ENCODE measurements around the gene JAK1. TPM values are rescaled to one million over a fixed set of nuclear protein-coding genes. Genes with fewer than 3 reads are reported as not detected.

The JAK1 gene
- total RNA-seq, 6 donors from 2014 or later: 156 to 191 (median 167) TPM

DNA sequence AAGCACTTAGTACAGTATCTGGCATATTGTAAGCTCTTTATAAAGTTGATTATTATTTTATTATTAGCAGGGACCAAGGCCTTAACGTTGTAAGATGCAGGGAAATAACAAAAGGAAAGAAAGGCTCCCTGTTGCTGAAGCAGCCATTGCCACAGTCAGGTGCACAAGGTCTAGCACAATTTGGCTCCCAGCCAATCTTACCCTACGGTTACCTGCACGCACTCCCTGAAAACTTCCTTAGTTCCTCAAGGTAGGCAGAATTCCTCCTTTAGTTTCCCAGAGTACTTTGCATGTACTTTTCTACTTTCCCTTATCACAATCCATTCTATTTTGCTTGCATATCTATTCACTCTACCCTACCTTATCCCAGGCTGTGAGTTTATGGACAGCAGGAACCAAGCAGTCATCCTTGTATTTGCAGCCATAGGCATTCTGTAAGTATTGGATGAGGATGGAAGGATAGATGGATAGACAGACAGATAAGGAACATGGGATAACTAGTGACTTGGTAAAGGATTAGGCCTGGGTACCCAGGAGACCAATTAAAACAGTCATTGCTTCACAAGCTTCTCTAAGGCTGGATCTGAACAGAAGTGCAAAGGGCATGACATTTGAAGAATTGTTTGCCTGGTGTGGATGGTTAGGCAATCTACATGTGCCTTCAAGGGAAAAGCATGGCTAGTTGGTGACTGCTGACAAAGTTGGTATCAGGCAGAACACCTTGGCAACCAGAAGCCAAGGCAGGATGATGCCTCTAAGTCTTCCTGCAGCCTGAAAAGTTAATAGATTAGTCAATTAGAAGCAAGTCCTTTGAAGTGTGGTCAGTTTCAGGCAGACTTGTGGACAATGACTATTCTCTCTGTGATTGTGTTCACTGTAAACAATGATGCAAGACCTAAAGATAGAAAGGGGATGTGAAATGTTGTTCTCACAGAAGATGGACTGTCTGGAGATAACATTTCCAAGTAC lies 20.8 kb upstream of the JAK1 start:
- Histone ChIP-seq H3K9me3 (no peaks in the 10 kb centered on the region), H3K4me1 (peaks cover 0 to 15% (median 13%) of the 10 kb centered on the region in 4 donors), H3K36me3 (peaks cover 0 to 6% (median 0%) of the 10 kb centered on the region in 4 donors), H3K27ac (peak overlapping the region; percentile 19 to 49 (median 38)), H3K4me3 (no peak overlapping the region), H3K27me3 (no peaks in the 10 kb centered on the region)
- WGBS, 2 donors: 78% methylated on average over 3 of the region's 3 CpGs
- no peak for DNase-seq
- TF ChIP-seq, protein P1, sequence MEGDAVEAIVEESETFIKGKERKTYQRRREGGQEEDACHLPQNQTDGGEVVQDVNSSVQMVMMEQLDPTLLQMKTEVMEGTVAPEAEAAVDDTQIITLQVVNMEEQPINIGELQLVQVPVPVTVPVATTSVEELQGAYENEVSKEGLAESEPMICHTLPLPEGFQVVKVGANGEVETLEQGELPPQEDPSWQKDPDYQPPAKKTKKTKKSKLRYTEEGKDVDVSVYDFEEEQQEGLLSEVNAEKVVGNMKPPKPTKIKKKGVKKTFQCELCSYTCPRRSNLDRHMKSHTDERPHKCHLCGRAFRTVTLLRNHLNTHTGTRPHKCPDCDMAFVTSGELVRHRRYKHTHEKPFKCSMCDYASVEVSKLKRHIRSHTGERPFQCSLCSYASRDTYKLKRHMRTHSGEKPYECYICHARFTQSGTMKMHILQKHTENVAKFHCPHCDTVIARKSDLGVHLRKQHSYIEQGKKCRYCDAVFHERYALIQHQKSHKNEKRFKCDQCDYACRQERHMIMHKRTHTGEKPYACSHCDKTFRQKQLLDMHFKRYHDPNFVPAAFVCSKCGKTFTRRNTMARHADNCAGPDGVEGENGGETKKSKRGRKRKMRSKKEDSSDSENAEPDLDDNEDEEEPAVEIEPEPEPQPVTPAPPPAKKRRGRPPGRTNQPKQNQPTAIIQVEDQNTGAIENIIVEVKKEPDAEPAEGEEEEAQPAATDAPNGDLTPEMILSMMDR (IDR thresholded peaks at IDR 0.05): no peak
- TF ChIP-seq EP300 (IDR thresholded peaks at IDR 0.05): no peak
- no peak for TF ChIP-seq POLR2A (IDR thresholded peaks at IDR 0.05)
- no peak for TF ChIP-seq POLR2AphosphoS5 (IDR thresholded peaks at IDR 0.05)
- no peak for ATAC-seq (ENCODE audit: low FRiP score in 2 of 2)

DNA sequence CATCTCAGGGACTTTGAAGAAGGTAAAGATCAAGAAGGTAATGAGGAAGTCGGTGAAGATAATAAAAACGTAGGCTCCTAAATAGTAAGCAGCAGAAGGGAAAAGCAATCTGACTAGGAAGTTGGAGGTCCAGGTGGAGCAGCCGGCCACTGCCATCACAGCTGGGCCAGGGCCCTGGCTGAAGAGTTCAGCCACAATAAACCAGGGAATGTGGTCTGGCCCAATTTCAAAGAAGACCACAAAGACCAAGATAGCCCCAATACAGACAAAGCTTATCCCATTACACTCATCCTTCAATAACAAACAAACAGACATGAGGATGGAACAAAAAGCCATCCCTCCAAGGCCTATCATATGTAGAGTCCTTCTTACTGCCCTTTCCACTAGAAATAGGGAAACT lies 18.4 kb upstream of the JAK1 start:
- no peak for DNase-seq
- no peaks in the 10 kb centered on the region for H3K9me3 ChIP-seq
- peaks cover 0 to 5% (median 0%) of the 10 kb centered on the region in 4 donors for H3K36me3 ChIP-seq
- ATAC-seq (ENCODE audit: low FRiP score in 2 of 2): no peak
- H3K27ac ChIP-seq: no peak overlapping the region
- 86 to 91% methylated on average over 3 of the region's 3 CpGs for WGBS, 2 donors
- no peaks in the 10 kb centered on the region for H3K27me3 ChIP-seq
- H3K4me1 ChIP-seq: peaks cover 0 to 15% (median 13%) of the 10 kb centered on the region in 4 donors
- no peak for TF ChIP-seq POLR2AphosphoS5 (IDR thresholded peaks at IDR 0.05)
- no peak overlapping the region for H3K4me3 ChIP-seq

DNA sequence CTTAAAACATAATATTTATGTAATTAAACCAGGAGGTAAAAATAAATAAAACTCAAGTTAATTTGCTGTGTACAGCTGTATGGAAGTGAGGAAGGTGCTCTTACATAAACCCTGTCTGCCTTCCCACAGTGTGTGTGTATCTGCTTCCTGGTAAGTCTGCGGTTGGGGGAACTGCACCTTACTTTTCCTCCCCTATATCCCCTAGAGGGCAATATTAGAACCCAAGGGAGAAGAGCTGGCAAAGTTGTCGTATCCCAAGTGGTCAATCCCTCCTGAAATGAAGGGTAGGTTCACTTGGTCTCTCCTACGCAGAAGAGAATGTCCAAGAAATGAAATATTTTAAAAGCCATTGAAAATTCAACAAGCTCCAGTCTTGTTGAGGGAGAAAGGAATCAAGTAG lies 17.8 kb upstream of the JAK1 start:
- Histone ChIP-seq H3K4me1 (peaks cover 0 to 15% (median 13%) of the 10 kb centered on the region in 4 donors), H3K36me3 (peaks cover 0 to 4% (median 0%) of the 10 kb centered on the region in 4 donors), H3K27me3 (no peaks in the 10 kb centered on the region), H3K9me3 (no peaks in the 10 kb centered on the region), H3K27ac (no peak overlapping the region), H3K4me3 (no peak overlapping the region)
- ATAC-seq (ENCODE audit: low FRiP score in 2 of 2) (no peak), DNase-seq (no peak)
- no peak for TF ChIP-seq POLR2A (IDR thresholded peaks at IDR 0.05)
- TF ChIP-seq, protein P1 (IDR thresholded peaks at IDR 0.05): no peak
- TF ChIP-seq EP300 (IDR thresholded peaks at IDR 0.05): no peak
- no peak for TF ChIP-seq POLR2AphosphoS5 (IDR thresholded peaks at IDR 0.05)
- WGBS, 2 donors: 79 to 85% methylated on average over 3 of the region's 3 CpGs

DNA sequence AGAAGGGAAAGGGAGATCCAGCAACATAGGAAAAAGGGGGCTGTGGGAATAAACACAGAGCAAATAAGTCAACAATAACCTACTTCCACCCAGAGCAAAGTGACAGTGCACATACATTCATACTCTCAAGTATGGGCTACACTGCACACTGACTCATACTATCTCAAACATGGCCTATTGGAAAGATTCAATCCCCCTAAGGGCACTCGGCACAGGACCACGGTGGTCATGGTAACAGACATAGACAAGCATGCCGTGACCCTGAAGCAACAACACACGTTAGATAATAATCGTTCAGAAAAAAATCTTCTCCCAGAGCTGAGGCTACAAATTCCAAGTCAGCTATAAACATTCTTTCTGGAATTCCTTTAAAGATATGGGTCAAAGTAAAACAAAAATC lies 16.8 kb upstream of the JAK1 start:
- Histone ChIP-seq H3K4me1 (peaks cover 0 to 13% (median 12%) of the 10 kb centered on the region in 4 donors), H3K4me3 (no peak overlapping the region), H3K27me3 (no peaks in the 10 kb centered on the region), H3K36me3 (peaks cover 0 to 5% (median 0%) of the 10 kb centered on the region in 4 donors), H3K9me3 (no peaks in the 10 kb centered on the region), H3K27ac (no peak overlapping the region)
- DNase-seq (no peak), ATAC-seq (ENCODE audit: low FRiP score in 2 of 2) (peak in 1 of 2 donors; percentile 46)
- TF ChIP-seq EP300 (IDR thresholded peaks at IDR 0.05): no peak
- no peak for TF ChIP-seq POLR2AphosphoS5 (IDR thresholded peaks at IDR 0.05)
- TF ChIP-seq, protein P1 (IDR thresholded peaks at IDR 0.05): no peak
- no peak for TF ChIP-seq POLR2A (IDR thresholded peaks at IDR 0.05)
- WGBS, 2 donors: 70 to 81% methylated on average over 5 of the region's 5 CpGs

DNA sequence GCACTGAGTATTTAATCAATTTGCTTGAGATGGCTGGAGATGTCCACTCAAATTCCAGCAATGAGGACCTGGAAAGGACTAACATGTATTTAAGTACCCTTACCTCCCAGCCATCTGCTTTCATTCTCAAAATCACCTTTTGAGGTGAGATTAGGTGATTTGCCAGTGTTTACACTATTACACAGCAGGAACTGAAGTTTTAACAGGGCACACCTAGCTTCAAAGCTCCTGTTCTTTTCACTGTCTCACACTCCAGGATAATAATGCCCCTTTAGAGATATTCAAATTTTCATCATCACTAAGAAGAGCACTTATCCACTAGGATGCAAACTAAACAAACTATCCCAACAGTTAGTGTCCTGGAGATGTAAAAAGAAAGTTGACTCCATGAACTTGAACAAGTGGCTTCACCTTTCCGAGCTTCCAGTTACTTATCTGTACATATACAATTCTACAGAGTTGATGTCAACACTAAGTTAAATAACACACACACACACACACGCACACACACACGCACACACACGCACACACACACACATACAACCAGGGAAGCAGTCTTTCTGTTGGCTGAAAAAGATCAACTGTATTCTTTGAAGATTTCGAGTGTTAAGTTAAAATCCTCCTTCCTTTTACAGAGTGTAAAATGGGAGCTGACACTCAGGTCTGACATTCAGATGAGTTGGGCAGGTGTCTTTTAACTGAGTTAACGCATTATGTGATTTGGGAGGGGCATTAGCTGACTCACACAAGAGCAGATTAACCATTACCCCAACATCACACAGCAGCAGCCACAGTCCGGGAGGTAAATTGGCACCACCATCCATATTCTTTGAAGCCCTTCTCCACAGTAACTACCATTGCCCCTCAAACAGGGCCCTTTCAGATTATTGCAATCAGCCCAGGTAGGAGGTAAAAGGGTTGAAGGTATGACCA lies 15.5 kb upstream of the JAK1 start:
- peaks cover 0 to 8% (median 0%) of the 10 kb centered on the region in 4 donors for H3K36me3 ChIP-seq
- H3K9me3 ChIP-seq: no peaks in the 10 kb centered on the region
- 69 to 87% methylated on average over 7 of the region's 7 CpGs for WGBS, 2 donors
- no peaks in the 10 kb centered on the region for H3K27me3 ChIP-seq
- peak overlapping the region in 1 of 4 donors; percentile 18 for H3K27ac ChIP-seq
- peaks cover 0 to 3% (median under 1%) of the 10 kb centered on the region in 4 donors for H3K4me1 ChIP-seq
- no peak for DNase-seq
- no peak for ATAC-seq (ENCODE audit: low FRiP score in 2 of 2)
- H3K4me3 ChIP-seq: no peak overlapping the region
- TF ChIP-seq, protein P1 (IDR thresholded peaks at IDR 0.05): no peak
- TF ChIP-seq EP300 (IDR thresholded peaks at IDR 0.05): no peak
- no peak for TF ChIP-seq POLR2AphosphoS5 (IDR thresholded peaks at IDR 0.05)

Measured in upper lobe of left lung (tissue), 6 donors.